Suprapubic skin (tissue), 4 donors: Measurements from ENCODE around the gene GAK.

ENCODE experiments used
- CTCF ChIP-seq, 2 donors: fragments of 200-600 bp in 1 of 2; fragments of 450-650 bp in 1 of 2; sonication (generic) in 1 of 2; IDR thresholded peaks; one replicate each; pipeline ENCODE4 v1.5.1; 2016 to 2019; ENCODE audit warnings: antibody characterized with exemption in 2 of 2, mild to moderate bottlenecking in 1 of 2, moderate library complexity in 1 of 2
- EP300 ChIP-seq: sonication (generic); formaldehyde crosslinking; IDR thresholded peaks from one replicate; pipeline ENCODE4 v1.6.1; 2017; ENCODE audit warnings: antibody characterized with exemption
- POLR2A ChIP-seq, 2 donors: fragments of 450-650 bp; IDR thresholded peaks; one replicate each; pipeline ENCODE4 v1.6.1; 2017; ENCODE audit warnings: antibody characterized with exemption in 2 of 2, mild to moderate bottlenecking in 2 of 2, moderate library complexity in 2 of 2
- POLR2AphosphoS5 ChIP-seq, 3 donors: sonication (generic); formaldehyde crosslinking; IDR thresholded peaks; one replicate each; pipeline ENCODE4 v1.6.1; 2017; ENCODE audit warnings: antibody characterized with exemption in 3 of 3

- no peak for TF ChIP-seq CTCF (IDR thresholded peaks at IDR 0.05)
- TF ChIP-seq POLR2A (IDR thresholded peaks at IDR 0.05): no peak
- no peak for TF ChIP-seq EP300
- TF ChIP-seq POLR2AphosphoS5 (IDR thresholded peaks at IDR 0.05): no peak
Observed at GRCh38 chr4:955161-955921, 23.2 kb upstream of the GAK start.
